Left lung (tissue), 10 donors: ENCODE results near the gene LHFPL2. TPM values are rescaled to one million over a fixed set of nuclear protein-coding genes. Genes with fewer than 3 reads are reported as not detected.
A peak's percentile ranks its signal among the peaks of the same experiment; 100 is the strongest.

Experiments used
- ATAC-seq: fragments of 200-7000 bp; cut with Tn5 transposase; one replicate; pipeline ENCODE4 v1.9.1; 2020; ENCODE audit warnings: moderate library complexity
- DNase-seq, 4 donors: peaks; one replicate each; pipeline ENCODE4 v3.0.0-alpha.2; 2013 to 2020
- H3K27ac ChIP-seq, 2 donors: fragments of 200-600 bp; sonication (generic) in 1 of 2; one replicate each; pipeline versions ENCODE4 v1.5.0 to v1.8.0; 2020 to 2021
- H3K27me3 ChIP-seq, 2 donors: fragments of 200-600 bp; sonication (generic) in 1 of 2; one replicate each; pipeline versions ENCODE4 v1.5.0 to v1.8.0; 2020 to 2021
- H3K36me3 ChIP-seq, 2 donors: fragments of 200-600 bp; sonication (generic) in 1 of 2; one replicate each; pipeline versions ENCODE4 v1.5.0 to v1.8.0; 2020 to 2021
- H3K4me1 ChIP-seq, 2 donors: fragments of 200-600 bp; one replicate each; pipeline ENCODE4 v1.8.0; 2021
- H3K4me3 ChIP-seq, 2 donors: fragments of 200-600 bp; sonication (generic) in 1 of 2; one replicate each; pipeline versions ENCODE4 v1.5.0 to v1.8.0; 2020 to 2021; ENCODE audit warnings: mild to moderate bottlenecking in 1 of 2
- H3K9me3 ChIP-seq, 2 donors: fragments of 200-600 bp; sonication (generic) in 1 of 2; one replicate each; pipeline versions ENCODE4 v1.5.0 to v1.8.0; 2020 to 2021
- intact Hi-C, 2 donors: fragments of 100-400 bp; cut with DNase I; formaldehyde crosslinking; loops; one replicate each; pipeline versions ENCODE4 v1.11.2 to v1.14.2; 2022
- polyA plus RNA-seq, 6 donors: library from polyadenylated mRNA; unstranded; fragments of 120-200 nt; gene quantifications; one replicate each; pipeline ENCODE4 v1.2.1, GENCODE V29; 2013; ENCODE audit not compliant: insufficient read length in 6 of 6
- total RNA-seq, 2 donors: library from RNA; stranded (reverse); fragmentation: NEBNext Ultra II Directional; extraction: Animal tissue kit (Norgen Biotek cat#: 25700); gene quantifications; one replicate each; pipeline ENCODE4 v1.2.1, GENCODE V29; 2021
- TF ChIP-seq, protein P1 (sequence below), 2 donors: fragments of 200-600 bp; sonication (generic) in 1 of 2; IDR thresholded peaks; one replicate each; pipeline versions ENCODE4 v1.5.0 to v1.8.0; 2021; ENCODE audit warnings: antibody characterized with exemption in 2 of 2
- donor health status: DM: no; HTN: yes; CAD: no.
- donor health status: DM: no; HTN: no; CAD: no.

The LHFPL2 gene
- total and polyA plus RNA-seq, 8 donors: 39.6 to 89.9 (median 48.9) TPM

DNA sequence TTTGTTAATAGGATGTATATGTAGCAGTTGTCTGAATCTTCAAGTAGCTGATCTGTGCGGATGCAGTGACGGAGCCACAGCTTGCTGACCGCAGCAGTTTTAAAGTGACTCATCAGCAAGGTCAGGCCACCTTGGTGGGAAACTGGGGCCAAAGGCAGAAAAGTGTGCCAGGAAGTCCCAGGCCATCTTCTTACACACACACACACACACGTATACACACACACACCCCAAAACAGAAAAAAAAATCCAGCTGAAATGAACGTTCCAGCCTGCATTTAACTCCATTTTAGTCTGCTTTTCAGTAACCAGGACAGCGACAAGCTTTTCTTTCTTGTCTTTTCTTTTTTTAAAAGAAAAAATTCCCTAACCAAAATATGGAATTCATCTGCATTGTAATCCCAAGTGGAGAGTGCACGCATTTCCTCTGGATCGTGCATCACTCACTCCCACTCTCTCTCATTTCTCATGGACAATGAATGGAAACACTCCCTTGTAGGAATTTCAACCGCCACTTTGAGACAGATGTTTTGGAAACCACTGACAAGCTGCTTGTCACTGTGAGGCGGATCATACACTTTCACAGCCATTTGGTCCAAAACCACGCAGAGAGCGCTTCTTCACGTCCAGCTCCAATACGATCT, 103.9 kb downstream of the LHFPL2 start:
- Histone ChIP-seq H3K4me3 (no peak overlapping the region), H3K4me1 (peaks cover 11 to 65% of the 10 kb centered on the region in 2 donors), H3K27ac (no peak overlapping the region), H3K9me3 (no peaks in the 10 kb centered on the region), H3K27me3 (no peaks in the 10 kb centered on the region), H3K36me3 (no peaks in the 10 kb centered on the region)
- TF ChIP-seq, protein P1, sequence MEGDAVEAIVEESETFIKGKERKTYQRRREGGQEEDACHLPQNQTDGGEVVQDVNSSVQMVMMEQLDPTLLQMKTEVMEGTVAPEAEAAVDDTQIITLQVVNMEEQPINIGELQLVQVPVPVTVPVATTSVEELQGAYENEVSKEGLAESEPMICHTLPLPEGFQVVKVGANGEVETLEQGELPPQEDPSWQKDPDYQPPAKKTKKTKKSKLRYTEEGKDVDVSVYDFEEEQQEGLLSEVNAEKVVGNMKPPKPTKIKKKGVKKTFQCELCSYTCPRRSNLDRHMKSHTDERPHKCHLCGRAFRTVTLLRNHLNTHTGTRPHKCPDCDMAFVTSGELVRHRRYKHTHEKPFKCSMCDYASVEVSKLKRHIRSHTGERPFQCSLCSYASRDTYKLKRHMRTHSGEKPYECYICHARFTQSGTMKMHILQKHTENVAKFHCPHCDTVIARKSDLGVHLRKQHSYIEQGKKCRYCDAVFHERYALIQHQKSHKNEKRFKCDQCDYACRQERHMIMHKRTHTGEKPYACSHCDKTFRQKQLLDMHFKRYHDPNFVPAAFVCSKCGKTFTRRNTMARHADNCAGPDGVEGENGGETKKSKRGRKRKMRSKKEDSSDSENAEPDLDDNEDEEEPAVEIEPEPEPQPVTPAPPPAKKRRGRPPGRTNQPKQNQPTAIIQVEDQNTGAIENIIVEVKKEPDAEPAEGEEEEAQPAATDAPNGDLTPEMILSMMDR (IDR thresholded peaks at IDR 0.05): no peak
- ATAC-seq (no peak), DNase-seq (no peak)
- intact Hi-C loops: no loop called here

DNA sequence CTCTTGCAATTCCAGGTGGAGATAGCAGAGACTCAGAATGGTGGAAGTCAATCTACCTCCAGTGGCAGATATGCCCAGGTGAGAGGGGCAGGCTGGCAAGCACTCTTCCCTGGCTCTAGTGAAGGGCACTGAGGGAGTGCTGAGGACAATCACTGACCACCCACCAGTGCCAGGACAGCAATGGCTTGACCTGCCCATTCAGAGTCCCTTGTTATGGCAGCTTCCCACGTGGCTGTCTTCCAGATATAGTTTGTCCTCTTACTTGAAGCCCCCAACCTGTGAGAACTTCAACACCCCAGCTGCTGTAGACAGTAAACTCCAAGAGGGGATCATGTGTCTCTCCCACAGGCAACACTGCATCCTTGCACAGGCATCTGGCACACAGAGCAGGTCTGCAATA, 104.7 kb downstream of the LHFPL2 start:
- Histone ChIP-seq H3K36me3 (no peaks in the 10 kb centered on the region), H3K4me3 (no peak overlapping the region), H3K27me3 (no peaks in the 10 kb centered on the region), H3K4me1 (peaks cover 11 to 66% of the 10 kb centered on the region in 2 donors), H3K9me3 (no peaks in the 10 kb centered on the region), H3K27ac (no peak overlapping the region)
- ATAC-seq: no peak
- intact Hi-C loops: no loop called here
- DNase-seq: no peak
- TF ChIP-seq, protein P1 (IDR thresholded peaks at IDR 0.05): no peak

DNA sequence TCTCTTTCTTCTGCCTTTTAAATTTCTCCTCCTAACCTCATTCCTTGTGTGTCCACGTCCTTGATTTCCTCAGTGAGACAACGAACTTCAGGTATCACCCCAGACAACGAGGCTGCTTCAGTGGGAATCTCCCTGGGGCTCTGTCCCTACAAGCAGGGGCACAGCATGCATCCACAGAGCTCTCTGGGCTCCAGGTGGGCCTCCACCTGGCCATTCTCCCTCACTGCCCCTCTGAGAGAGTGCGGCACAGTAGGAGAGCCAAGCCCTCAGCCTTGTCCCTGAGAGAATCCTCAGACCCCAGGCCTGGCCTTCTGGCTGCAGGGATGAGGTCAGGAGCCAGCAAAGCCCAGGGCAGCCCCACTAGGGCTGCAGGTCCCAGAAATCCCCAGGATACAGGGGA, 105.3 kb downstream of the LHFPL2 start:
- H3K9me3 ChIP-seq: no peaks in the 10 kb centered on the region
- H3K27me3 ChIP-seq: no peaks in the 10 kb centered on the region
- TF ChIP-seq, protein P1 (IDR thresholded peaks at IDR 0.05): no peak
- no peak overlapping the region for H3K4me3 ChIP-seq
- intact Hi-C loops: no loop called here
- H3K27ac ChIP-seq: no peak overlapping the region
- no peaks in the 10 kb centered on the region for H3K36me3 ChIP-seq
- peaks cover 11 to 64% of the 10 kb centered on the region in 2 donors for H3K4me1 ChIP-seq
- ATAC-seq (no peak), DNase-seq (no peak)

DNA sequence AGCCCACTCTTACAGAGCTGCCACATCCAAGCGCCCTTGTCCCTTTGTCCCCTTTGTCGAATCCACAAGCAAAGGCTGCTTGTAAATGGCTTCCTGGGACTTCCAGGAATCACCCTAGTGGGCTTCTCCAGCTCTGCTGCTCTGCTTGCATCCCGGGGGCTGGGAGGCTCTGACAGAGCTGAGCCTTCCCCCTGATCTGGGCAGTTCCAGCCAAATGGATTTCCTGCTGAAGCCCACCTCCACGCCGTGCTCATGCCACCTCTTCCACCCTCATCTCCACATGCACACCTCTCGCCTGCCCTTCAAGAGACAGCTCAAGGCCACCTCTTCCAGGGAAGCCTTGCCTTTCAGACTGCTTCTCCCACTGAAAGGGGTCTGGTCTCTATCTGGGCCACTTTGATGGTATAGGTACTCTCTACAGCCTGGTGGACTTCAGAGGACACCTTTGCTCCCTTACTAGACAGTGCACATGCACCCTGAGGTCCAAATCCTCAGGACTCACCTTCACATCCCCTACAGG, 106.2 kb downstream of the LHFPL2 start:
- H3K9me3 ChIP-seq: no peaks in the 10 kb centered on the region
- no peak overlapping the region for H3K4me3 ChIP-seq
- TF ChIP-seq, protein P1 (IDR thresholded peaks at IDR 0.05): no peak
- no peak overlapping the region for H3K27ac ChIP-seq
- no peak for ATAC-seq
- H3K36me3 ChIP-seq: no peaks in the 10 kb centered on the region
- no peaks in the 10 kb centered on the region for H3K27me3 ChIP-seq
- intact Hi-C loops: no loop called here
- DNase-seq: no peak
- H3K4me1 ChIP-seq: peaks cover 9 to 62% of the 10 kb centered on the region in 2 donors

DNA sequence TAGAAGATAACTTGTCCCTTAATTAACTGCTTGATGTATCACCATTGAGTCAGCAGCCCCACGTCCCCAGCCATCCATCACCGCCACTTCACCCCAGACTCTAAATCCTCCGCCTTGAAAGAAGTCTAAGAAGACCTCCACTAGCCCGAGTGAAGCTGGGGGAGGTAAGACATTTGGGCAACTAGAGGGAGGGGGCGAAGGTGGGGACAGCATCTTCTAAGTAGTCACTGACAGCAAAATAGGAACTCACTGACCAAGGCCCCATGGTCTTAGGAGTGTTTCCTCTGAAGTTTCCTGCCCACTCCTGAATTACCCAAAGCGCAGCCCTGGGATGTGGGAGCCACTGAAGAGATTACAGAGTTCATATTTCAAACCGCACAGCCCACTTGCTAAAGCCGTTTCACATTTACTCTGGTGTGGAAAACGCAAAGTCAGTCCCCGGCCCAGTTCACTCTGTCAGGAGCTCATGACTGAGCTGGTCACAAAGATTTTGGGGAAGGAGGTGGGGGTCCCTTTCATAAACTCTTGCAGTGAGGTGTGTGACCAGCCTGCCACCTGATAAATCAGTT, 107.4 kb downstream of the LHFPL2 start:
- H3K4me1 ChIP-seq: peaks cover 0 to 50% of the 10 kb centered on the region in 2 donors
- peak overlapping the region in 1 of 2 donors; percentile 63 for H3K27ac ChIP-seq
- no peak for DNase-seq
- intact Hi-C loops: no loop called here
- no peaks in the 10 kb centered on the region for H3K36me3 ChIP-seq
- TF ChIP-seq, protein P1 (IDR thresholded peaks at IDR 0.05): no peak
- no peaks in the 10 kb centered on the region for H3K9me3 ChIP-seq
- no peaks in the 10 kb centered on the region for H3K27me3 ChIP-seq
- ATAC-seq: peak; percentile 7
- H3K4me3 ChIP-seq: no peak overlapping the region
